Right lobe of liver (tissue), 6 donors: ENCODE results near the gene CLNK. TPM values are rescaled to one million over a fixed set of nuclear protein-coding genes. Genes with fewer than 3 reads are reported as not detected.

Experiments
- ATAC-seq, 4 donors: fragments of 200-7000 bp; cut with Tn5 transposase; one replicate each; pipeline ENCODE4 v1.9.1; 2020; ENCODE audit warnings: mild to moderate bottlenecking in 4 of 4, moderate library complexity in 4 of 4
- DNase-seq, 3 donors: peaks; one replicate each; pipeline ENCODE4 v3.0.0-alpha.2; 2020
- H3K27ac ChIP-seq, 3 donors: fragments of 200-600 bp; one replicate each; pipeline ENCODE4 v1.8.0; 2022
- H3K27me3 ChIP-seq, 2 donors: fragments of 200-600 bp; one replicate each; pipeline ENCODE4 v1.8.0; 2022
- H3K36me3 ChIP-seq, 4 donors: fragments of 200-600 bp; sonication (generic) in 1 of 4; one replicate each; pipeline versions ENCODE4 v1.5.1 to v1.8.0; 2017 to 2022; ENCODE audit warnings: control low read depth in 1 of 4
- H3K4me1 ChIP-seq, 4 donors: fragments of 200-600 bp; sonication (generic) in 1 of 4; one replicate each; pipeline versions ENCODE4 v1.5.1 to v1.8.0; 2017 to 2022; ENCODE audit warnings: control low read depth in 1 of 4
- H3K4me3 ChIP-seq, 3 donors: fragments of 200-600 bp; one replicate each; pipeline ENCODE4 v1.8.0; 2022
- H3K9me3 ChIP-seq, 4 donors: fragments of 200-600 bp; sonication (generic) in 1 of 4; one replicate each; pipeline versions ENCODE4 v1.5.1 to v1.8.0; 2017 to 2022; ENCODE audit warnings: control low read depth in 1 of 4
- POLR2A ChIP-seq: fragments of 450-650 bp; IDR thresholded peaks from one replicate; pipeline ENCODE4 v1.6.1; 2017; ENCODE audit warnings: antibody characterized with exemption, mild to moderate bottlenecking
- WGBS: methylation state at CpG from one replicate; pipeline ENCODE4 v1.1.6; 2018; ENCODE audit warnings: low coverage, low lambda C conversion rate; ENCODE audit not compliant: insufficient coverage; ENCODE audit errors: missing lambda C conversion rate; 5-methylcytosine and 5-hydroxymethylcytosine counted together
- intact Hi-C, 2 donors: fragments of 100-400 bp; cut with DNase I; formaldehyde crosslinking; loops; one replicate each; pipeline versions ENCODE4 v1.11.2 to v1.14.1; 2022
- total RNA-seq, 6 experiments: library from RNA; depleted of rRNA in 2 of 6; stranded (reverse); fragments of >200 nt in 2 of 6; fragmentation: NEBNext Ultra II Directional in 3 of 6; extraction: Animal tissue kit (Norgen Biotek cat#: 25700) in 3 of 6; gene quantifications; one replicate each; pipeline versions ENCODE4 v1.1.0 to v1.2.4, GENCODE V29; 2016 to 2023
- TF ChIP-seq, protein P1 (sequence below), 4 donors: fragments of 200-600 bp in 3 of 4; fragments of 450-650 bp in 1 of 4; IDR thresholded peaks; one replicate each; pipeline versions ENCODE4 v1.5.1 to v1.8.0; 2016 to 2022; ENCODE audit warnings: antibody characterized with exemption in 4 of 4, mild to moderate bottlenecking in 2 of 4
- donor health status: DM: no; HTN: yes; CAD: no.
- donor health status: DM: no; HTN: no; CAD: no.
- donor health status: DM: no; HTN: no; CAD: no.
- donor health status: DM: no; HTN: yes; CAD: no.
- donor health status: DM: no; HTN: yes; CAD: no.

Gene CLNK
- total RNA-seq, 6 experiments from 2014 or later, result not detected

GRCh38 chr4:10552591-10553280, 131.8 kb downstream of the CLNK start:
- no peak overlapping the region for H3K4me3 ChIP-seq
- WGBS, result 44% methylated on average over 13 of the region's 13 CpGs
- no peak for DNase-seq

GRCh38 chr4:10535912-10536311, 148.7 kb downstream of the CLNK start:
- intact Hi-C loops, result no loop called here
- H3K36me3 ChIP-seq, result no peaks in the 10 kb centered on the region
- no peak for ATAC-seq

More at GRCh38 chr4:10552591-10553280, 131.8 kb downstream of the CLNK start:
- Histone ChIP-seq H3K9me3 (no peaks in the 10 kb centered on the region), H3K27me3 (no peaks in the 10 kb centered on the region), H3K4me1 (no peaks in the 10 kb centered on the region), H3K27ac (no peak overlapping the region), H3K36me3 (no peaks in the 10 kb centered on the region)
- intact Hi-C loops, result no loop called here
- TF ChIP-seq, protein P1, sequence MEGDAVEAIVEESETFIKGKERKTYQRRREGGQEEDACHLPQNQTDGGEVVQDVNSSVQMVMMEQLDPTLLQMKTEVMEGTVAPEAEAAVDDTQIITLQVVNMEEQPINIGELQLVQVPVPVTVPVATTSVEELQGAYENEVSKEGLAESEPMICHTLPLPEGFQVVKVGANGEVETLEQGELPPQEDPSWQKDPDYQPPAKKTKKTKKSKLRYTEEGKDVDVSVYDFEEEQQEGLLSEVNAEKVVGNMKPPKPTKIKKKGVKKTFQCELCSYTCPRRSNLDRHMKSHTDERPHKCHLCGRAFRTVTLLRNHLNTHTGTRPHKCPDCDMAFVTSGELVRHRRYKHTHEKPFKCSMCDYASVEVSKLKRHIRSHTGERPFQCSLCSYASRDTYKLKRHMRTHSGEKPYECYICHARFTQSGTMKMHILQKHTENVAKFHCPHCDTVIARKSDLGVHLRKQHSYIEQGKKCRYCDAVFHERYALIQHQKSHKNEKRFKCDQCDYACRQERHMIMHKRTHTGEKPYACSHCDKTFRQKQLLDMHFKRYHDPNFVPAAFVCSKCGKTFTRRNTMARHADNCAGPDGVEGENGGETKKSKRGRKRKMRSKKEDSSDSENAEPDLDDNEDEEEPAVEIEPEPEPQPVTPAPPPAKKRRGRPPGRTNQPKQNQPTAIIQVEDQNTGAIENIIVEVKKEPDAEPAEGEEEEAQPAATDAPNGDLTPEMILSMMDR (IDR thresholded peaks at IDR 0.05), result no peak
- no peak for TF ChIP-seq POLR2A
- ATAC-seq, result peak; percentile 6 to 53 (median 42)

DNA sequence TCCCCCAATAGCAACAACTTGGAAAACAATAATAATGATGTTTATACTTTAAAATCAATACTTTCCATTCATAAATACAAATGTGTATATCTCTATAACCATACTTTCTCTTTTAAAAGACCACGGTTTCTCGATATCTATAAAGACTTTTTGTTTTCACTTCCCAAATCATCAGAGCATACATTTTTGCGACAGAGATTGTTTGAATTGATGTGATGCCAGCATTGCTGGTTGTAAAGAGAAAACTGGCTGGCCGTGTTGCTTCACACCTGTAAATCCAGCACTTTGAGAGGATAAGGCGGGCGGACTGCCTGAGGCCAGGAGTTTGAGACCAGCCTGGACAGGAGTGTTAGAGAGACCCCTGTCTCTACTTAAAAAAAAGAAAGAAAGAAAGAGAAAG, 149.7 kb downstream of the CLNK start:
- Histone ChIP-seq H3K27ac (no peak overlapping the region), H3K4me3 (no peak overlapping the region), H3K27me3 (no peaks in the 10 kb centered on the region), H3K36me3 (no peaks in the 10 kb centered on the region), H3K9me3 (no peaks in the 10 kb centered on the region), H3K4me1 (no peaks in the 10 kb centered on the region)
- no peak for ATAC-seq
- whole genome bisulfite sequencing, result 72% methylated on average over 6 of the region's 6 CpGs
- DNase-seq, result no peak
- TF ChIP-seq, protein P1 (IDR thresholded peaks at IDR 0.05), result no peak
- no peak for TF ChIP-seq POLR2A
- intact Hi-C loops, result no loop called here

More at GRCh38 chr4:10535912-10536311, 148.7 kb downstream of the CLNK start:
- TF ChIP-seq, protein P1 (IDR thresholded peaks at IDR 0.05), result no peak
- no peak for TF ChIP-seq POLR2A
- Histone ChIP-seq H3K4me1 (no peaks in the 10 kb centered on the region), H3K27me3 (no peaks in the 10 kb centered on the region), H3K27ac (no peak overlapping the region), H3K9me3 (no peaks in the 10 kb centered on the region), H3K4me3 (no peak overlapping the region)
- no peak for DNase-seq
- WGBS, result 39% methylated on average over 3 of the region's 5 CpGs

DNA sequence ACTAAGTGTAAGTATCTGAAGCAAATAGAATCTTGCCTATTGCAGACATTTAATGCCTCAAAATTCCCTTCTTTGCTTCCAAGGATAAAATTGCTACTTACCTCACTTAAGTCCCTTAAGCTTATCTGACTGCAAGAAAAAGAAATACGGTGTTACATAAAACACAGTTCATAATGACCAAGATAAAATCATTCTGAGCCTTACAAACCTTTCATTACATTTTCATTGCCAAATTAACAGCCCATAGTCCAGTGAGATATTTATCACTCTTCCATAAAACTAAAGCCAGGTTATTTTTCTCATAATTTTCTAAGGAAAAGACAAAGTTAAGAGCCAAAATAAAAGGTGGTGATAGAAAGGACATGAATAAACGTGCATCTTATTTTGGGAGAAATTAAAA, 152.4 kb downstream of the CLNK start:
- no peak for DNase-seq
- no peak for ATAC-seq
- Histone ChIP-seq H3K27ac (no peak overlapping the region), H3K27me3 (no peaks in the 10 kb centered on the region), H3K36me3 (no peaks in the 10 kb centered on the region), H3K4me1 (no peaks in the 10 kb centered on the region), H3K9me3 (no peaks in the 10 kb centered on the region), H3K4me3 (no peak overlapping the region)
- TF ChIP-seq, protein P1 (IDR thresholded peaks at IDR 0.05), result no peak
- no peak for TF ChIP-seq POLR2A
- WGBS, result 63% methylated on average over 2 of the region's 2 CpGs
- intact Hi-C loops, result no loop called here
